IMR-90 (cell line): ENCODE measurements around the gene LETM1. TPM values are rescaled to one million over a fixed set of nuclear protein-coding genes. Genes with fewer than 3 reads are reported as not detected.

Experiments
- ATAC-seq: fragments of 200-7000 bp; cut with Tn5 transposase; 2 replicates; pipeline ENCODE4 v1.9.1; 2020; ENCODE audit warnings: low read depth, mild to moderate bottlenecking, moderate library complexity
- BruUV-seq: library from RNA; stranded (reverse); fragments of 400-500 nt; replicated peaks from 2 replicates; lab custom pipeline; 2021; lab: Mats Ljungman, UMichigan
- CTCF ChIA-PET: fragments of 300-600 bp; formaldehyde crosslinking; extraction: SDS; loops from one replicate; lab custom pipeline; 2021; ENCODE audit warnings: antibody characterized with exemption; lab: Yijun Ruan, JAX
- POLR2A ChIA-PET: fragments of 300-600 bp; sonication (Branson Sonifier 250); formaldehyde crosslinking; loops from one replicate; lab custom pipeline; 2022; ENCODE audit warnings: antibody characterized with exemption; ENCODE audit not compliant: unreplicated experiment; lab: Charles Lee
- DNase-seq: peaks from one replicate; pipeline ENCODE4 v3.0.0; 2013
- H2AFZ ChIP-seq: replicated peaks from 2 replicates; pipeline ENCODE3; 2013; ENCODE audit warnings: low read length, mild to moderate bottlenecking; ENCODE audit not compliant: poor library complexity
- H2AK5ac ChIP-seq: 2 replicates; pipeline ENCODE4 v1.6.1; 2013; ENCODE audit warnings: low read depth, low read length, inconsistent platforms
- H2AK9ac ChIP-seq: replicated peaks from 2 replicates; pipeline ENCODE3; 2013; ENCODE audit warnings: mild to moderate bottlenecking, low read depth, low read length, moderate library complexity; ENCODE audit not compliant: poor library complexity
- H2BK120ac ChIP-seq: 2 replicates; pipeline ENCODE4 v1.6.1; 2013; ENCODE audit warnings: low read depth, low read length, inconsistent platforms
- H2BK15ac ChIP-seq: 3 replicates; pipeline ENCODE4 v1.6.1; 2013; ENCODE audit warnings: low read depth, low read length, inconsistent platforms
- H2BK20ac ChIP-seq: 2 replicates; pipeline ENCODE4 v1.6.1; 2013; ENCODE audit warnings: low read depth, mild to moderate bottlenecking, inconsistent platforms, low read length, moderate library complexity
- H2BK5ac ChIP-seq: 2 replicates; pipeline ENCODE4 v1.6.1; 2013; ENCODE audit warnings: mild to moderate bottlenecking, low read depth, low read length, inconsistent platforms; ENCODE audit not compliant: poor library complexity, severe bottlenecking
- H3K14ac ChIP-seq: replicated peaks from 2 replicates; pipeline ENCODE4 v1.6.1; 2013; ENCODE audit warnings: low read depth, low read length, inconsistent platforms
- H3K18ac ChIP-seq: 2 replicates; pipeline ENCODE4 v1.6.1; 2013; ENCODE audit warnings: low read depth, low read length, control low read depth
- H3K23ac ChIP-seq: 2 replicates; pipeline ENCODE4 v1.6.1; 2013; ENCODE audit warnings: low read depth, low read length, inconsistent platforms
- H3K27ac ChIP-seq: 2 replicates; pipeline ENCODE4 v1.5.1; 2013; ENCODE audit warnings: mild to moderate bottlenecking, control low read depth, low read length; ENCODE audit not compliant: insufficient read depth
- H3K27me3 ChIP-seq: 2 replicates; pipeline ENCODE4 v1.6.1; 2013; ENCODE audit warnings: low read length; ENCODE audit not compliant: control insufficient read depth, insufficient read depth
- H3K36me3 ChIP-seq: 2 replicates; pipeline ENCODE4 v1.6.1; 2013; ENCODE audit warnings: low read length, mixed read lengths; ENCODE audit not compliant: control insufficient read depth, insufficient read depth
- H3K4ac ChIP-seq: 2 replicates; pipeline ENCODE4 v1.6.1; 2013; ENCODE audit warnings: low read depth, low read length, inconsistent platforms
- H3K4me1 ChIP-seq: 2 replicates; pipeline ENCODE4 v1.6.1; 2013; ENCODE audit warnings: low read length, mixed read lengths; ENCODE audit not compliant: control insufficient read depth, insufficient read depth
- H3K4me2 ChIP-seq: 2 replicates; pipeline ENCODE4 v1.6.1; 2013; ENCODE audit warnings: low read depth, mild to moderate bottlenecking, control low read depth, low read length, moderate library complexity
- H3K4me3 ChIP-seq: 2 replicates; pipeline ENCODE4 v1.5.1; 2013; ENCODE audit warnings: low read depth, mild to moderate bottlenecking, control low read depth, low read length, moderate library complexity; ENCODE audit not compliant: insufficient read depth
- H3K56ac ChIP-seq: 2 replicates; pipeline ENCODE4 v1.6.1; 2013; ENCODE audit warnings: low read length, inconsistent platforms; ENCODE audit not compliant: insufficient read depth; ENCODE audit errors: extremely low read depth
- H3K79me1 ChIP-seq, 2 experiments: 2 replicates each; pipeline ENCODE4 v1.6.1; 2013; ENCODE audit warnings: low read length in 2 of 2, inconsistent platforms in 1 of 2, low read depth in 1 of 2
- H3K9ac ChIP-seq: 2 replicates; pipeline ENCODE4 v1.6.1; 2013; ENCODE audit warnings: low read depth, low read length, control low read depth
- H3K9me1 ChIP-seq: 2 replicates; pipeline ENCODE4 v1.6.1; 2013; ENCODE audit warnings: low read length, inconsistent platforms; ENCODE audit not compliant: insufficient read depth
- H3K9me3 ChIP-seq: 2 replicates; pipeline ENCODE4 v1.6.1; 2013; ENCODE audit warnings: low read length; ENCODE audit not compliant: control insufficient read depth, insufficient read depth
- H4K20me1 ChIP-seq: 2 replicates; pipeline ENCODE4 v1.6.1; 2013; ENCODE audit warnings: low read length, inconsistent platforms; ENCODE audit not compliant: insufficient read depth
- H4K5ac ChIP-seq: 2 replicates; pipeline ENCODE4 v1.6.1; 2013; ENCODE audit warnings: mild to moderate bottlenecking, low read depth, low read length, control low read depth
- H4K8ac ChIP-seq, 2 experiments: 2 replicates each; pipeline ENCODE4 v1.6.1; 2013; ENCODE audit warnings: low read depth in 2 of 2, low read length in 2 of 2, control low read depth in 1 of 2, inconsistent platforms in 1 of 2
- H4K91ac ChIP-seq: 2 replicates; pipeline ENCODE4 v1.6.1; 2013; ENCODE audit warnings: low read depth, low read length, inconsistent platforms; ENCODE audit not compliant: insufficient read depth
- BHLHE40 ChIP-seq: fragments of 150-350 bp; IDR thresholded peaks from 2 replicates; pipeline ENCODE4 v1.6.1; 2016; ENCODE audit warnings: mild to moderate bottlenecking, low read depth, low read length
- CEBPB ChIP-seq: IDR thresholded peaks from 2 replicates; pipeline ENCODE4 v1.6.1; 2012; ENCODE audit warnings: low read depth, low read length, improper control_type of control experiment
- MAZ ChIP-seq: IDR thresholded peaks from 2 replicates; pipeline ENCODE4 v1.6.1; 2012; ENCODE audit warnings: low read depth, mild to moderate bottlenecking, low read length, improper control_type of control experiment, moderate library complexity, borderline replicate concordance
- NFE2L2 ChIP-seq: fragments of 150-350 bp; IDR thresholded peaks from 2 replicates; pipeline ENCODE4 v1.6.1; 2016; ENCODE audit warnings: low read depth, mild to moderate bottlenecking, low read length
- POLR2A ChIP-seq: IDR thresholded peaks from 2 replicates; pipeline ENCODE4 v1.6.1; 2012; ENCODE audit warnings: mild to moderate bottlenecking, low read depth, low read length
- RAD21 ChIP-seq: IDR thresholded peaks from 2 replicates; pipeline ENCODE4 v1.6.1; 2012; ENCODE audit warnings: low read length, improper control_type of control experiment
- RCOR1 ChIP-seq: IDR thresholded peaks from 2 replicates; pipeline ENCODE4 v1.6.1; 2012; ENCODE audit warnings: mild to moderate bottlenecking, low read length, improper control_type of control experiment; ENCODE audit not compliant: insufficient replicate concordance
- WGBS, 2 experiments: methylation state at CpG; one replicate each; pipeline versions ENCODE4 v1.1.5 to v1.1.7; 2013; ENCODE audit warnings: missing lambda C conversion rate in 2 of 2; ENCODE audit not compliant: insufficient read length in 1 of 2; ENCODE audit errors: extremely low coverage in 2 of 2; 5-methylcytosine and 5-hydroxymethylcytosine counted together
- dilution Hi-C: fragments of 300-500 bp; cut with HindIII; formaldehyde crosslinking; loops from one replicate; pipeline ENCODE4 v1.14.3; 2018; ENCODE audit warnings: low sequenced_read_pairs; ENCODE audit not compliant: unreplicated experiment
- in situ Hi-C: fragments of 300-500 bp; cut with MboI; formaldehyde crosslinking; loops from 3 replicates; pipeline ENCODE4 v1.14.3; 2019; ENCODE audit warnings: low sequenced_read_pairs, inconsistent platforms, mixed read lengths
- intact Hi-C: fragments of 100-400 bp; cut with micrococcal nuclease; formaldehyde crosslinking; loops from 2 replicates; pipeline ENCODE4 v1.10.0; 2022
- polyA plus RNA-seq, 3 experiments: library from polyadenylated mRNA; depleted of rRNA; stranded (reverse); fragments of >200 nt; gene quantifications; 2 replicates each; pipeline ENCODE4 v1.2.3, GENCODE V29; 2012; ENCODE audit warnings: low replicate concordance in 1 of 3
- total RNA-seq: library from RNA; depleted of rRNA; stranded (reverse); fragments of >200 nt; gene quantifications from 2 replicates; pipeline ENCODE4 v1.2.3, GENCODE V29; 2012
- TF ChIP-seq, protein P1 (sequence below): fragments of 150-350 bp; IDR thresholded peaks from 2 replicates; pipeline ENCODE4 v1.6.1; 2016; ENCODE audit warnings: low read depth, mild to moderate bottlenecking, low read length, moderate library complexity, borderline replicate concordance

Gene LETM1
- total and polyA plus RNA-seq, 2 of the 4 experiments (the other 2 are of a cell fraction): 25.0 to 49.3 TPM

DNA sequence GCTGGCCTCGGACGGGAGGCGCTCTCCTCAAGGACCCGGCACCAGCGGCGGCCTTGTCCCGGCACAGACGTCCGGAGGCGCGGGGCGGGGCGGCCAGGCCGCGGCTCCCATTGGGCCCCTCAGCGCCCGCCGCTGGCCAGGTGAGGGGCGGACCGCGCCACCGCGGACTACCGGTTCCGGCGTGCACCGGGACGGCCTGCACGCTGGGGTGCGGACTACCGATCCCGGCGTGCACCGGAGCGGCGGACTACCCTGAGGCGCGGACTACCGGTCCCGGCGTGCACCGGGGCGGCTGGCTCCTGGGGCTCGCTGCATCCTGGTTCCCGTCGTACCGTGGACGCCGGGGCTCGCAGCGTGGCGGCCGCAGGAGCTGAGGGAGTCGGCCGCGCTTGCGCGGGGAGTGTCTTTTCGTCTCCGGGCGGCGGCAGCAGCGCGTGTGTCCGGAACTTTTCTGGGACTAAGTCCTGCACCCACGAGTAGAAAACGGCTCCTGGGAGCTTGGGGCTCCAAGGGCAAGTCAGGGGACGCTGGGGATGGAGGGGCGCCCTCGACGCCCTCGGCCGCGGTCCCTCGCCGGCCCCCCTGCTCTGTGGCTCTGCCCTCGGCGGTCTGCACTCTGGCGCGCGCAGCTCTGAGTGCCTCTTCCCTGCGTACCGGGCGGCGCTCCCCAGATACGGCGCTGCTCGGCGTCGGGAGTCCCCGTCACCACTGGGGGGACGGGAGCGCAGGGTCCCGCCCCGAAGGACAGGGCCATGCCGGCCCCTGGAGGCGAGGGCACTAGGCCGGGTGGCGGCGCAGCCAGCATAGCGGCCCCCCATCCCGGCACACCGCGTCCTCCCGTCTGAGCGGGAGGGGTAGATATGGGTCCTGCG, at the start of gene LETM1 (continued):
- TF ChIP-seq MAZ: peak; percentile 14; the same call in 1 of the 2 replicates
- TF ChIP-seq, protein P1, sequence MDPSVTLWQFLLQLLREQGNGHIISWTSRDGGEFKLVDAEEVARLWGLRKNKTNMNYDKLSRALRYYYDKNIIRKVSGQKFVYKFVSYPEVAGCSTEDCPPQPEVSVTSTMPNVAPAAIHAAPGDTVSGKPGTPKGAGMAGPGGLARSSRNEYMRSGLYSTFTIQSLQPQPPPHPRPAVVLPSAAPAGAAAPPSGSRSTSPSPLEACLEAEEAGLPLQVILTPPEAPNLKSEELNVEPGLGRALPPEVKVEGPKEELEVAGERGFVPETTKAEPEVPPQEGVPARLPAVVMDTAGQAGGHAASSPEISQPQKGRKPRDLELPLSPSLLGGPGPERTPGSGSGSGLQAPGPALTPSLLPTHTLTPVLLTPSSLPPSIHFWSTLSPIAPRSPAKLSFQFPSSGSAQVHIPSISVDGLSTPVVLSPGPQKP: no peak

DNA sequence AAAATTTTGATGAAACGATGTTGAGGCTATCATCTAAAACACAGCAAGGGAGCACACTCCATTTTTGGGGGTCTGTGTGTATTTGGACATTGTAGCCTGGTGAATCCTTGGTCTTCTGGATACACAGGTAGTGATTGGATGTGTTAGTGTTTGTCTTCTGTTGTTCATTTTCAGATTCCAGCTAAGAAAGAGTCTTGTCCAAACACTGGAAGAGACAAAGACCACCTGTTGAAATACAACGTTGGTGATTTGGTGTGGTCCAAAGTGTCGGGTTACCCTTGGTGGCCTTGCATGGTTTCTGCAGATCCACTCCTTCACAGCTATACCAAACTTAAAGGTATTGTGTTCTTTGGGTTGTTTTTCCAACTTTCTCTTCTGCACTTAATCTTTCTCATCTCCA, 48.1 kb upstream of the LETM1 start:
- H4K20me1 ChIP-seq: peaks cover 62% of the 10 kb centered on the region
- H3K14ac ChIP-seq: no peak overlapping the region
- POLR2A ChIA-PET: no interaction called here
- no peaks in the 10 kb centered on the region for H3K9me3 ChIP-seq
- H3K4me2 ChIP-seq: no peak overlapping the region
- no peak overlapping the region for H4K91ac ChIP-seq
- H2BK120ac ChIP-seq: no peak overlapping the region
- H2AFZ ChIP-seq: no peak overlapping the region
- no peaks in the 10 kb centered on the region for H3K27me3 ChIP-seq
- in situ Hi-C loops (loop anchor here (5.0 kb wide), 1 partner anchor 162 kb away; no protein-coding TSS in a partner anchor), intact Hi-C loops (no loop called here), dilution Hi-C loops (no loop called here)
- H3K9me1 ChIP-seq: peaks cover 5% of the 10 kb centered on the region
- H3K18ac ChIP-seq: no peak overlapping the region
- H3K4ac ChIP-seq: no peak overlapping the region
- no peak overlapping the region for H2AK9ac ChIP-seq
- H4K8ac ChIP-seq: no peak overlapping the region
- no peak overlapping the region for H3K27ac ChIP-seq
- DNase-seq: no peak
- no peak overlapping the region for H2BK15ac ChIP-seq
- no peak overlapping the region for H3K9ac ChIP-seq
- CTCF ChIA-PET: no interaction called here
- no peak overlapping the region for H2BK5ac ChIP-seq
- H2BK20ac ChIP-seq: no peak overlapping the region
- no peak for ATAC-seq
- no TSS peak for BruUV-seq
- peaks cover 13% of the 10 kb centered on the region for H3K36me3 ChIP-seq
- peaks cover under 1% of the 10 kb centered on the region; the same call in 1 of the 2 replicates for H3K4me1 ChIP-seq
- H3K23ac ChIP-seq: no peak overlapping the region
- TF ChIP-seq NFE2L2 (no peak), RAD21 (no peak), RCOR1 (no peak), POLR2A (no peak), BHLHE40 (no peak), MAZ (no peak), CEBPB (no peak)
- TF ChIP-seq, protein P1: no peak
- no peak overlapping the region for H4K5ac ChIP-seq
- no peak overlapping the region for H3K56ac ChIP-seq
- no CpG with 5 or more reads among the region's 3 CpGs for WGBS, 2 experiments
- no peak overlapping the region for H2AK5ac ChIP-seq
- no peak overlapping the region for H3K4me3 ChIP-seq
- peaks cover 45 to 67% of the 10 kb centered on the region in 2 experiments for H3K79me1 ChIP-seq
